ENCODE results near the gene NPHP1. TPM values are rescaled to one million over a fixed set of nuclear protein-coding genes. Genes with fewer than 3 reads are reported as not detected.
"Not testable (repeated sequence)": the region's sequence is repeated elsewhere in the genome, so short reads cannot be mapped to it uniquely, and the experiment has no call there.

The NPHP1 gene
- total RNA-seq, 1 donor from 2014 or later, result 2.6 TPM

DNA sequence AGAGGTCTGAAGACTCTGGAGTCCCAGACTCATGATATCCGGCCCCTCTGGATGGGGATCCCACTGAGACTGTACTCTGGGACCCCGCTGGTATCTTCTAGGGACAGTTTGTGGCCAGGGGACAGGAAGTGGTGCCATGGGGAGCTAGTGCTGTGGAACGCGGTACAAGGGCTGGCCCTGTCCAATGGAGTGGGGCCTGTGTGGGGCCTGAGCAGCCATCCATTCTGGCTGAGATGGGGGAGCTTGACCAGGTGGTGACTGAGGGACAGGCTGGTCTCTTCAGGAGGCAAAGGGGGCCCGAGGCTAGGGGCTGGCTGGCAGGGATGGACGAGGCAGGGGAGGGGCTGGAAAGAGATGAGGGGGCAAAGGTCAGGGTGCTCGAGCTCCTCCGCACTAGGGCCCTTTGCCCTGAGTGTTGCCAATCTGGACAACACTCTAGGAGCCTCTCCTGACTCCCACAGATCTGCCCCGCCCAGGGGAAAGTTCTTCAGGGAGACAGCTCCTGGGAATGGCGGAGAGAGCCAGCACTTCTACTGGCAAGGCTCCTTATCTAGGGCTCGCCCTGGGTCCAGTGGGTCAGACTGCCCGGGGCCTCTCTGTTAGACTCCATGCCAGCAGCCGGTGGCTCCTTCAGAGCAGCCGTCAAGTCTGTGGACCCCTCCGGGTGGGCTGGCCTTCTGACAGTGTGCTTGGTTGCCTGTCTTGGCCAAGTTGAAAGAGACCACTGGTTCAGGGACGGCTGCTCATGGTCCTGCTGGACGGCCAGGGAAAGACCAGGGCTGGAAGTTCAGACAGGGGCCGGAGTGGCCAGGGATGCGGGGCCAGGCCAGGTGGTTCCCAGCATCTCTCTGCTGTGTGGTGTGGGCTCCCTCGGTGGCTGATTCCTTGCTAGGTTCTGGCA lies 101.5 kb downstream of the NPHP1 start:
- H3K27ac Mint-ChIP-seq (ENCODE audit: unreplicated experiment), result peak overlapping the region; percentile 97

DNA sequence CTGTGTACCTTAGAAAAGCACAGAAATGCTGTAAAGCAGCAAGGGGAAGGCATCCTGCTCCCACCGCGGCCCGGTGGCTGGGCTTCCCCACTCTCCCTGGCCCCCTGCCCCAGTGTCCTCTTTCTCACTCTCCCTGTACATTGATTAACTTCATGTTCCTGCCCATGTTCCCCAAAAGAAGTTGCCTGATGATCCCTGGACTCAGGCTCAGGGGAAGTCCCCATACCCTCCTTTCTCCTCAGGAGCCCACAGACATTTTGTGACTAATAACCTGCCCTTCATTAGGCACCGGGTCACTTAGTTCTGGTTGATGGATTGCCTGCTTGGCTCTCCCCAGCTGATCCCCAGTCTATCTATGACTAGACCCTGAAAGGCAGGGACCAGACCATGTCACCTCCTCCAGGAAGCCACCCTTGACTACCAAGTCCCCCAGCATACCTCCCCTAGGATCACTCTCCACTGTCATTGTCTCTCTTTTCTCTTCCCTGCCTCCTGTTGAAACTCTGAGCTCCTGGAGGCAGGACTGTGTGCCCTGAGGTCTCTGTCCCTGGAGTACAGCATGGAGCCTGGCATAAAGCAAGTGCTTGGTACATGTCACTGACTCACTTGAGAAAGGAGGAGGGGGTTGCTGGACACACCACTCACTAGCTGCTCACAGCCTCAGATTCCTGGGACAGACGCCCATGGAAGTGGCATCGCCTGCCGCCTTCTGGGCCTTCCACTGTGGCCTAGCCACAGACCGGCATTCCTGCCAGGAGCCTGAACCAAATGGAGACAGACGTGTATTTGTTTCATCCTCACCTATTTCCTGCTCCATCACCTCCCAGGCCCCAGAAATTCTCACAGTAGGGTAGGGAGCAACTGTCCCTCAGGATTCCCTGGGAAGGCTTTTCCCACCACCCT lies 102.7 kb downstream of the NPHP1 start:
- H3K4me1 Mint-ChIP-seq (ENCODE audit: low read depth), result peaks cover 55% of the 10 kb centered on the region
- DNase-seq (ENCODE audit: low spot score), result no peak

More for the DNA sequence above, 101.5 kb downstream of the NPHP1 start:
- Mint-ChIP-seq H3K4me1 (ENCODE audit: low read depth) (peaks cover 55% of the 10 kb centered on the region), H3K27me3 (ENCODE audit: low read depth) (no peaks in the 10 kb centered on the region), H3K36me3 (ENCODE audit: low read depth) (no peaks in the 10 kb centered on the region), H3K4me3 (ENCODE audit: unreplicated experiment) (no peak overlapping the region), H3K9me3 (ENCODE audit: low read depth) (no peaks in the 10 kb centered on the region)
- TF ChIP-seq, protein P1, sequence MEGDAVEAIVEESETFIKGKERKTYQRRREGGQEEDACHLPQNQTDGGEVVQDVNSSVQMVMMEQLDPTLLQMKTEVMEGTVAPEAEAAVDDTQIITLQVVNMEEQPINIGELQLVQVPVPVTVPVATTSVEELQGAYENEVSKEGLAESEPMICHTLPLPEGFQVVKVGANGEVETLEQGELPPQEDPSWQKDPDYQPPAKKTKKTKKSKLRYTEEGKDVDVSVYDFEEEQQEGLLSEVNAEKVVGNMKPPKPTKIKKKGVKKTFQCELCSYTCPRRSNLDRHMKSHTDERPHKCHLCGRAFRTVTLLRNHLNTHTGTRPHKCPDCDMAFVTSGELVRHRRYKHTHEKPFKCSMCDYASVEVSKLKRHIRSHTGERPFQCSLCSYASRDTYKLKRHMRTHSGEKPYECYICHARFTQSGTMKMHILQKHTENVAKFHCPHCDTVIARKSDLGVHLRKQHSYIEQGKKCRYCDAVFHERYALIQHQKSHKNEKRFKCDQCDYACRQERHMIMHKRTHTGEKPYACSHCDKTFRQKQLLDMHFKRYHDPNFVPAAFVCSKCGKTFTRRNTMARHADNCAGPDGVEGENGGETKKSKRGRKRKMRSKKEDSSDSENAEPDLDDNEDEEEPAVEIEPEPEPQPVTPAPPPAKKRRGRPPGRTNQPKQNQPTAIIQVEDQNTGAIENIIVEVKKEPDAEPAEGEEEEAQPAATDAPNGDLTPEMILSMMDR (IDR thresholded peaks at IDR 0.05), result no peak
- no peak for DNase-seq (ENCODE audit: low spot score)

DNA sequence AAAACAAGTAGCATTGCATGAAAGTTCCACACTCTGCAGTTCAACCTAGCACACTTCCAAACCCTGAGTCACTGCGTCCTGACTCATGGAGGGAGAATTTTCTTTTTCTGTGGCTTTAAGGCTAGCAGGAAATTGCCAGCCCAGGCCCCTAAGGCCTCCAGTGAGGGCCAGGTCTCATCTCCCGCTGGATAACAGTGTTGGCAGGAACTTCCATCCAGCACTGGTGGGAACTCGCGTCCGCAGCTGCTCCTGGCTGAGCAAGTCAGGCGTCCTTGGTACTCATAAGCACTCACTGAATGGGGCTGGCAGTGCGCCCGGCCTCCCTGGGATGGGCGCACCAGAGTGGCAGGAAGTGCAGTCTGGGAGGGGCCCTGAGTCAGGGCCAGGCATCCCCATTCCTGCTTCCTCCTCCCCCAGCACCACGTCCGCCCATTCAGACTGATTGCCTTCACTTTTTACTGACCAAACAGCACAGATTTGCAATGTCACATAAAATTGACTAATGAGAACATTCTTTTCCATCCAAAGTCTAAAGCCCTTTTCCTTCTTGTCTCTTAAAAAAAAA lies 103.5 kb downstream of the NPHP1 start:
- H3K27ac Mint-ChIP-seq (ENCODE audit: unreplicated experiment), result peak overlapping the region; percentile 97
- no peak overlapping the region for H3K4me3 Mint-ChIP-seq (ENCODE audit: unreplicated experiment)
- no peaks in the 10 kb centered on the region for H3K9me3 Mint-ChIP-seq (ENCODE audit: low read depth)
- peak; percentile 98 for DNase-seq (ENCODE audit: low spot score)
- H3K4me1 Mint-ChIP-seq (ENCODE audit: low read depth), result peaks cover 48% of the 10 kb centered on the region
- H3K36me3 Mint-ChIP-seq (ENCODE audit: low read depth), result no peaks in the 10 kb centered on the region
- TF ChIP-seq, protein P1 (IDR thresholded peaks at IDR 0.05), result no peak
- H3K27me3 Mint-ChIP-seq (ENCODE audit: low read depth), result no peaks in the 10 kb centered on the region

More for the DNA sequence above, 102.7 kb downstream of the NPHP1 start:
- TF ChIP-seq, protein P1 (IDR thresholded peaks at IDR 0.05), result no peak
- Mint-ChIP-seq H3K4me3 (ENCODE audit: unreplicated experiment) (peak overlapping the region; percentile 29), H3K9me3 (ENCODE audit: low read depth) (no peaks in the 10 kb centered on the region), H3K36me3 (ENCODE audit: low read depth) (no peaks in the 10 kb centered on the region), H3K27ac (ENCODE audit: unreplicated experiment) (peak overlapping the region; percentile 97), H3K27me3 (ENCODE audit: low read depth) (no peaks in the 10 kb centered on the region)

DNA sequence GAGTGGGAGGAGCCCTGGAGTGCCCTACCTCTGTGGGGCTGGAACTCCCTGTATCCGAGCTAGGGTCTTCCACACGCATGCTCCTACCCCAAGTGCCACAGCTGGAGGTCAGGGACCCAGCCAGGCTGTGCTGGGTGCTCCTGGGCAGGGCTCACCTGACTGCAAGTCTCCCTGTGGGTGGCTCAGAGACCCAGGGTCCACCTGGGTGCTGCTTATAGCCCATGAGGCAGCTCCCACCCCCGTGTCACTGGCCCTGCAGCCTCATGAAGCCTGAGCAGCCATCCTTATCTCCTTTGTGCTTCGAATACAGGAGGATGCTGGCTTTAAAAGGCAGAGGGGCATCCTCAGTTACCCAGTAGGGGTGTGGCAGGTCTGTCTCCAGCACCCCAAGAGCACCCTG lies 103.9 kb downstream of the NPHP1 start:
- H3K27me3 Mint-ChIP-seq (ENCODE audit: low read depth); H3K4me3 Mint-ChIP-seq (ENCODE audit: unreplicated experiment); H3K36me3 Mint-ChIP-seq (ENCODE audit: low read depth); H3K9me3 Mint-ChIP-seq (ENCODE audit: low read depth); DNase-seq (ENCODE audit: low spot score): not testable (repeated sequence)
- H3K4me1 Mint-ChIP-seq (ENCODE audit: low read depth), result peaks cover 44% of the 10 kb centered on the region
- peak overlapping the region; percentile 97 for H3K27ac Mint-ChIP-seq (ENCODE audit: unreplicated experiment)

DNA sequence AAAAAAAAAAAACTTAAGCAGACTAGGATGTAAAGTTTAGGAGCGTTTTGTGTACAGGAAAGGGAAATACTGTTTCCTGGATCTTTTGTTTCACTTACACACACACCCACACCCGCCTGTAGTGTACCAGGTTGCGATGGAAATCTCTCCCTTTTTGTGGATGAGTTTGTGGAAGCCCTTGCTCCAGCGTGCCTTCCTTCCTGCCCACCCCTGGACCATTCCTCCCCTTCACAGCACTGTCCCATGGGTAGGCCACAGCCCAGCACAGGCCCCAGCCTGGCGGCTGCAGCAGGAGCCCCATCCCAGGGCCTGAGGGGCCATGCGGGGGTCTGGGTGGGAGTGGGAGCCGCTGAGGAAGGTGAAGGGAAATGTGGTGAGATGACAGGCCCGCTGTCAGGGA lies 104.3 kb downstream of the NPHP1 start:
- H3K4me1 Mint-ChIP-seq (ENCODE audit: low read depth), result peaks cover 40% of the 10 kb centered on the region
- H3K4me3 Mint-ChIP-seq (ENCODE audit: unreplicated experiment), result no peak overlapping the region
- DNase-seq (ENCODE audit: low spot score), result no peak
- TF ChIP-seq, protein P1 (IDR thresholded peaks at IDR 0.05), result no peak
- no peaks in the 10 kb centered on the region for H3K36me3 Mint-ChIP-seq (ENCODE audit: low read depth)
- peak overlapping the region; percentile 97 for H3K27ac Mint-ChIP-seq (ENCODE audit: unreplicated experiment)
- H3K9me3 Mint-ChIP-seq (ENCODE audit: low read depth), result no peaks in the 10 kb centered on the region
- H3K27me3 Mint-ChIP-seq (ENCODE audit: low read depth), result no peaks in the 10 kb centered on the region
